SK-N-SH (cell line): Measurements from ENCODE around the gene CIAO2A.

Source experiments
- ELF1 ChIP-seq: IDR thresholded peaks from 2 replicates; pipeline ENCODE4 v1.4.0; 2012
- EP300 ChIP-seq, 2 experiments: IDR thresholded peaks; 2 replicates each; pipeline versions ENCODE4 v1.4.0 to v1.6.1; 2012; ENCODE audit warnings: borderline replicate concordance in 1 of 2, low read depth in 1 of 2, low read length in 1 of 2
- GATA2 ChIP-seq: sonication (generic); formaldehyde crosslinking; IDR thresholded peaks from 2 replicates; pipeline ENCODE4 v1.5.0; 2020; ENCODE audit warnings: mild to moderate bottlenecking, missing genetic modification reagents
- MEF2A ChIP-seq: IDR thresholded peaks from 2 replicates; pipeline ENCODE4 v1.4.0; 2012; ENCODE audit warnings: low read depth, borderline replicate concordance
- POLR2AphosphoS5 ChIP-seq: IDR thresholded peaks from 2 replicates; pipeline ENCODE4 v1.6.1; 2012; ENCODE audit warnings: low read depth, low read length
- SMC3 ChIP-seq: IDR thresholded peaks from 2 replicates; pipeline ENCODE4 v1.6.1; 2012; ENCODE audit warnings: low read depth, low read length, improper control_type of control experiment
- YY1 ChIP-seq: IDR thresholded peaks from 2 replicates; pipeline ENCODE4 v1.4.0; 2012; ENCODE audit warnings: low read depth, mild to moderate bottlenecking
- TF ChIP-seq, protein P1 (sequence below): fragments of 200-600 bp; sonication (generic); IDR thresholded peaks from 2 replicates; pipeline ENCODE4 v1.6.1; 2017; ENCODE audit warnings: antibody characterized with exemption, mild to moderate bottlenecking, moderate library complexity
- TF ChIP-seq, protein P2 (sequence below): IDR thresholded peaks from 2 replicates; pipeline ENCODE4; 2012
- TF ChIP-seq, protein P3 (sequence below): IDR thresholded peaks from 2 replicates; pipeline ENCODE4 v1.4.0; 2012; ENCODE audit warnings: low read depth, borderline replicate concordance
- TF ChIP-seq, protein P4 (sequence below): IDR thresholded peaks from 2 replicates; pipeline ENCODE4 v1.4.0; 2012; ENCODE audit warnings: low read depth
- TF ChIP-seq, protein P5 (sequence below): fragments of 150-350 bp; IDR thresholded peaks from 2 replicates; pipeline ENCODE4 v1.6.1; 2016; ENCODE audit warnings: mild to moderate bottlenecking, low read depth, low read length
- TF ChIP-seq, protein P6 (sequence below): IDR thresholded peaks from 2 replicates; pipeline ENCODE4 v1.6.1; 2012; ENCODE audit warnings: mild to moderate bottlenecking, low read depth, low read length, moderate library complexity

DNA sequence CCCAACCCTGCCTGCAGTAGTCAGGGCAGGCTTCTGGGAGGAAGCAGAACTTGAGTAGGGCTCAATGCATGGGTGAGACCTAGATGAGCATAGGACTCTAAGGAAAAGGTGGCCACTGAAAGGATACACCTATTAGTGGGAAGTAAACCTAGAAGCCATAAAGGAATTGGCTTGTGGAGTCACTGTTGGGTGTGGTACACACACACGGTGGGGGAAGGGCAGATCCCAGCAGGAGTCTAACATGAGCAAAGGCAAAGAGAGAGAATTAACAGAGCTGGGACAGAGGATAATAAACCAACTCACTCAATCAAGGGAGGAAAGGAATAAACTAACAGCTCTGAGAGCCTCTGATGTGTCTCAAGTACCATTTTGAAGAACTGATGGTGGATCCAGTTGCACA is 70.4 kb downstream of the CIAO2A start:
- TF ChIP-seq, protein P1, sequence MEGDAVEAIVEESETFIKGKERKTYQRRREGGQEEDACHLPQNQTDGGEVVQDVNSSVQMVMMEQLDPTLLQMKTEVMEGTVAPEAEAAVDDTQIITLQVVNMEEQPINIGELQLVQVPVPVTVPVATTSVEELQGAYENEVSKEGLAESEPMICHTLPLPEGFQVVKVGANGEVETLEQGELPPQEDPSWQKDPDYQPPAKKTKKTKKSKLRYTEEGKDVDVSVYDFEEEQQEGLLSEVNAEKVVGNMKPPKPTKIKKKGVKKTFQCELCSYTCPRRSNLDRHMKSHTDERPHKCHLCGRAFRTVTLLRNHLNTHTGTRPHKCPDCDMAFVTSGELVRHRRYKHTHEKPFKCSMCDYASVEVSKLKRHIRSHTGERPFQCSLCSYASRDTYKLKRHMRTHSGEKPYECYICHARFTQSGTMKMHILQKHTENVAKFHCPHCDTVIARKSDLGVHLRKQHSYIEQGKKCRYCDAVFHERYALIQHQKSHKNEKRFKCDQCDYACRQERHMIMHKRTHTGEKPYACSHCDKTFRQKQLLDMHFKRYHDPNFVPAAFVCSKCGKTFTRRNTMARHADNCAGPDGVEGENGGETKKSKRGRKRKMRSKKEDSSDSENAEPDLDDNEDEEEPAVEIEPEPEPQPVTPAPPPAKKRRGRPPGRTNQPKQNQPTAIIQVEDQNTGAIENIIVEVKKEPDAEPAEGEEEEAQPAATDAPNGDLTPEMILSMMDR, result no peak
- TF ChIP-seq, protein P2, sequence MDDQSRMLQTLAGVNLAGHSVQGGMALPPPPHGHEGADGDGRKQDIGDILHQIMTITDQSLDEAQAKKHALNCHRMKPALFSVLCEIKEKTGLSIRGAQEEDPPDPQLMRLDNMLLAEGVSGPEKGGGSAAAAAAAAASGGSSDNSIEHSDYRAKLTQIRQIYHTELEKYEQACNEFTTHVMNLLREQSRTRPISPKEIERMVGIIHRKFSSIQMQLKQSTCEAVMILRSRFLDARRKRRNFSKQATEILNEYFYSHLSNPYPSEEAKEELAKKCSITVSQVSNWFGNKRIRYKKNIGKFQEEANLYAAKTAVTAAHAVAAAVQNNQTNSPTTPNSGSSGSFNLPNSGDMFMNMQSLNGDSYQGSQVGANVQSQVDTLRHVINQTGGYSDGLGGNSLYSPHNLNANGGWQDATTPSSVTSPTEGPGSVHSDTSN, result no peak
- TF ChIP-seq, protein P3, sequence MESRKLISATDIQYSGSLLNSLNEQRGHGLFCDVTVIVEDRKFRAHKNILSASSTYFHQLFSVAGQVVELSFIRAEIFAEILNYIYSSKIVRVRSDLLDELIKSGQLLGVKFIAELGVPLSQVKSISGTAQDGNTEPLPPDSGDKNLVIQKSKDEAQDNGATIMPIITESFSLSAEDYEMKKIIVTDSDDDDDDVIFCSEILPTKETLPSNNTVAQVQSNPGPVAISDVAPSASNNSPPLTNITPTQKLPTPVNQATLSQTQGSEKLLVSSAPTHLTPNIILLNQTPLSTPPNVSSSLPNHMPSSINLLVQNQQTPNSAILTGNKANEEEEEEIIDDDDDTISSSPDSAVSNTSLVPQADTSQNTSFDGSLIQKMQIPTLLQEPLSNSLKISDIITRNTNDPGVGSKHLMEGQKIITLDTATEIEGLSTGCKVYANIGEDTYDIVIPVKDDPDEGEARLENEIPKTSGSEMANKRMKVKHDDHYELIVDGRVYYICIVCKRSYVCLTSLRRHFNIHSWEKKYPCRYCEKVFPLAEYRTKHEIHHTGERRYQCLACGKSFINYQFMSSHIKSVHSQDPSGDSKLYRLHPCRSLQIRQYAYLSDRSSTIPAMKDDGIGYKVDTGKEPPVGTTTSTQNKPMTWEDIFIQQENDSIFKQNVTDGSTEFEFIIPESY, result no peak
- TF ChIP-seq POLR2AphosphoS5 (no peak), YY1 (no peak), GATA2 (CRISPR knock-in tag) (no peak), SMC3 (no peak), ELF1 (no peak), MEF2A (no peak), EP300 (IDR thresholded peaks at IDR 0.05; ENCODE audit: borderline replicate concordance in 1 of 2, low read depth in 1 of 2, low read length in 1 of 2) (no peak)
- TF ChIP-seq, protein P4, sequence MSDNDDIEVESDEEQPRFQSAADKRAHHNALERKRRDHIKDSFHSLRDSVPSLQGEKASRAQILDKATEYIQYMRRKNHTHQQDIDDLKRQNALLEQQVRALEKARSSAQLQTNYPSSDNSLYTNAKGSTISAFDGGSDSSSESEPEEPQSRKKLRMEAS, result no peak
- TF ChIP-seq, protein P5, sequence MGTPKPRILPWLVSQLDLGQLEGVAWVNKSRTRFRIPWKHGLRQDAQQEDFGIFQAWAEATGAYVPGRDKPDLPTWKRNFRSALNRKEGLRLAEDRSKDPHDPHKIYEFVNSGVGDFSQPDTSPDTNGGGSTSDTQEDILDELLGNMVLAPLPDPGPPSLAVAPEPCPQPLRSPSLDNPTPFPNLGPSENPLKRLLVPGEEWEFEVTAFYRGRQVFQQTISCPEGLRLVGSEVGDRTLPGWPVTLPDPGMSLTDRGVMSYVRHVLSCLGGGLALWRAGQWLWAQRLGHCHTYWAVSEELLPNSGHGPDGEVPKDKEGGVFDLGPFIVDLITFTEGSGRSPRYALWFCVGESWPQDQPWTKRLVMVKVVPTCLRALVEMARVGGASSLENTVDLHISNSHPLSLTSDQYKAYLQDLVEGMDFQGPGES, result no peak
- TF ChIP-seq, protein P6, sequence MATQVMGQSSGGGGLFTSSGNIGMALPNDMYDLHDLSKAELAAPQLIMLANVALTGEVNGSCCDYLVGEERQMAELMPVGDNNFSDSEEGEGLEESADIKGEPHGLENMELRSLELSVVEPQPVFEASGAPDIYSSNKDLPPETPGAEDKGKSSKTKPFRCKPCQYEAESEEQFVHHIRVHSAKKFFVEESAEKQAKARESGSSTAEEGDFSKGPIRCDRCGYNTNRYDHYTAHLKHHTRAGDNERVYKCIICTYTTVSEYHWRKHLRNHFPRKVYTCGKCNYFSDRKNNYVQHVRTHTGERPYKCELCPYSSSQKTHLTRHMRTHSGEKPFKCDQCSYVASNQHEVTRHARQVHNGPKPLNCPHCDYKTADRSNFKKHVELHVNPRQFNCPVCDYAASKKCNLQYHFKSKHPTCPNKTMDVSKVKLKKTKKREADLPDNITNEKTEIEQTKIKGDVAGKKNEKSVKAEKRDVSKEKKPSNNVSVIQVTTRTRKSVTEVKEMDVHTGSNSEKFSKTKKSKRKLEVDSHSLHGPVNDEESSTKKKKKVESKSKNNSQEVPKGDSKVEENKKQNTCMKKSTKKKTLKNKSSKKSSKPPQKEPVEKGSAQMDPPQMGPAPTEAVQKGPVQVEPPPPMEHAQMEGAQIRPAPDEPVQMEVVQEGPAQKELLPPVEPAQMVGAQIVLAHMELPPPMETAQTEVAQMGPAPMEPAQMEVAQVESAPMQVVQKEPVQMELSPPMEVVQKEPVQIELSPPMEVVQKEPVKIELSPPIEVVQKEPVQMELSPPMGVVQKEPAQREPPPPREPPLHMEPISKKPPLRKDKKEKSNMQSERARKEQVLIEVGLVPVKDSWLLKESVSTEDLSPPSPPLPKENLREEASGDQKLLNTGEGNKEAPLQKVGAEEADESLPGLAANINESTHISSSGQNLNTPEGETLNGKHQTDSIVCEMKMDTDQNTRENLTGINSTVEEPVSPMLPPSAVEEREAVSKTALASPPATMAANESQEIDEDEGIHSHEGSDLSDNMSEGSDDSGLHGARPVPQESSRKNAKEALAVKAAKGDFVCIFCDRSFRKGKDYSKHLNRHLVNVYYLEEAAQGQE, result no peak
